WTC11 (cell line): ENCODE measurements around the gene TP63.

Experiments used
- GABPB1 ChIP-seq: sonication (generic); formaldehyde crosslinking; IDR thresholded peaks from 2 replicates; pipeline ENCODE4 v1.8.1; 2023; ENCODE audit warnings: mild to moderate bottlenecking, missing genetic modification reagents
- TCF7 ChIP-seq: sonication (generic); formaldehyde crosslinking; IDR thresholded peaks from 2 replicates; pipeline ENCODE4 v1.8.0; 2022; ENCODE audit warnings: mild to moderate bottlenecking, low read depth, missing genetic modification reagents, moderate library complexity
- TEAD4 ChIP-seq: sonication (generic); formaldehyde crosslinking; IDR thresholded peaks from 2 replicates; pipeline ENCODE4 v1.8.0; 2022; ENCODE audit warnings: mild to moderate bottlenecking, missing genetic modification reagents
- TF ChIP-seq, protein P1 (sequence below): fragments of 200-600 bp; IDR thresholded peaks from 2 replicates; pipeline ENCODE4 v1.8.0; 2022; ENCODE audit warnings: antibody characterized with exemption
- TF ChIP-seq, protein P2 (sequence below): sonication (generic); formaldehyde crosslinking; IDR thresholded peaks from 2 replicates; pipeline ENCODE4 v1.8.1; 2023; ENCODE audit warnings: mild to moderate bottlenecking, missing genetic modification reagents, moderate library complexity
- TF ChIP-seq, protein P3 (sequence below): sonication (generic); formaldehyde crosslinking; IDR thresholded peaks from 2 replicates; pipeline ENCODE4 v1.8.1; 2022; ENCODE audit warnings: mild to moderate bottlenecking, moderate library complexity, missing genetic modification reagents
- TF ChIP-seq, protein P4 (sequence below): sonication (generic); formaldehyde crosslinking; IDR thresholded peaks from 2 replicates; pipeline ENCODE4 v1.8.1; 2022; ENCODE audit warnings: low read depth, mild to moderate bottlenecking, moderate library complexity, missing genetic modification reagents, borderline replicate concordance
- TF ChIP-seq, protein P5 (sequence below): sonication (generic); formaldehyde crosslinking; IDR thresholded peaks from 2 replicates; pipeline ENCODE4 v1.8.1; 2023; ENCODE audit warnings: mild to moderate bottlenecking, moderate library complexity, missing genetic modification reagents

DNA sequence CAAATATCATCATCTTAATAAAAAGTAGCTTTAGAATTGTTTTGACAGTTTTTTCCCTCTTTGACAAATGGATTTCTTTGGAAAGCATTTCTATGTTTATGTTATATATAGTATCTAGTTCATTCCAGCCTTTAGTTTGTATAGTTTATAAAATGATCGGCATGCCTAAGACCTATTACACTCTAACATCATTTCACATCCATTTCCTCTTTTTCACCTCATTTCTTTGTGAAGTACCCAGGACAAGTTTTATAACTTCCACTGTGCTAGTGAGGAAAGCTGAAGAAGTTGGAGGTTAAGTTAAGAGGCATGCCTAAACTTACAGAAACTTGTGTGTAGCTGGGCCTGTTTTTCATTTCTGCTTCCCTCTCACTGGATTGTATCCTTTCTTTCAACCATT lies 178.4 kb downstream of the TP63 start:
- TF ChIP-seq, protein P1, sequence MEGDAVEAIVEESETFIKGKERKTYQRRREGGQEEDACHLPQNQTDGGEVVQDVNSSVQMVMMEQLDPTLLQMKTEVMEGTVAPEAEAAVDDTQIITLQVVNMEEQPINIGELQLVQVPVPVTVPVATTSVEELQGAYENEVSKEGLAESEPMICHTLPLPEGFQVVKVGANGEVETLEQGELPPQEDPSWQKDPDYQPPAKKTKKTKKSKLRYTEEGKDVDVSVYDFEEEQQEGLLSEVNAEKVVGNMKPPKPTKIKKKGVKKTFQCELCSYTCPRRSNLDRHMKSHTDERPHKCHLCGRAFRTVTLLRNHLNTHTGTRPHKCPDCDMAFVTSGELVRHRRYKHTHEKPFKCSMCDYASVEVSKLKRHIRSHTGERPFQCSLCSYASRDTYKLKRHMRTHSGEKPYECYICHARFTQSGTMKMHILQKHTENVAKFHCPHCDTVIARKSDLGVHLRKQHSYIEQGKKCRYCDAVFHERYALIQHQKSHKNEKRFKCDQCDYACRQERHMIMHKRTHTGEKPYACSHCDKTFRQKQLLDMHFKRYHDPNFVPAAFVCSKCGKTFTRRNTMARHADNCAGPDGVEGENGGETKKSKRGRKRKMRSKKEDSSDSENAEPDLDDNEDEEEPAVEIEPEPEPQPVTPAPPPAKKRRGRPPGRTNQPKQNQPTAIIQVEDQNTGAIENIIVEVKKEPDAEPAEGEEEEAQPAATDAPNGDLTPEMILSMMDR, result no peak
- TF ChIP-seq, protein P2, sequence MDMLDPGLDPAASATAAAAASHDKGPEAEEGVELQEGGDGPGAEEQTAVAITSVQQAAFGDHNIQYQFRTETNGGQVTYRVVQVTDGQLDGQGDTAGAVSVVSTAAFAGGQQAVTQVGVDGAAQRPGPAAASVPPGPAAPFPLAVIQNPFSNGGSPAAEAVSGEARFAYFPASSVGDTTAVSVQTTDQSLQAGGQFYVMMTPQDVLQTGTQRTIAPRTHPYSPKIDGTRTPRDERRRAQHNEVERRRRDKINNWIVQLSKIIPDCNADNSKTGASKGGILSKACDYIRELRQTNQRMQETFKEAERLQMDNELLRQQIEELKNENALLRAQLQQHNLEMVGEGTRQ, result no peak
- TF ChIP-seq GABPB1 (CRISPR knock-in tag) (no peak), TEAD4 (CRISPR knock-in tag) (no peak), TCF7 (CRISPR knock-in tag) (no peak)
- TF ChIP-seq, protein P3, sequence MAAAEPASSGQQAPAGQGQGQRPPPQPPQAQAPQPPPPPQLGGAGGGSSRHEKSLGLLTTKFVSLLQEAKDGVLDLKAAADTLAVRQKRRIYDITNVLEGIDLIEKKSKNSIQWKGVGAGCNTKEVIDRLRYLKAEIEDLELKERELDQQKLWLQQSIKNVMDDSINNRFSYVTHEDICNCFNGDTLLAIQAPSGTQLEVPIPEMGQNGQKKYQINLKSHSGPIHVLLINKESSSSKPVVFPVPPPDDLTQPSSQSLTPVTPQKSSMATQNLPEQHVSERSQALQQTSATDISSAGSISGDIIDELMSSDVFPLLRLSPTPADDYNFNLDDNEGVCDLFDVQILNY (CRISPR knock-in tag), result no peak
- TF ChIP-seq, protein P4, sequence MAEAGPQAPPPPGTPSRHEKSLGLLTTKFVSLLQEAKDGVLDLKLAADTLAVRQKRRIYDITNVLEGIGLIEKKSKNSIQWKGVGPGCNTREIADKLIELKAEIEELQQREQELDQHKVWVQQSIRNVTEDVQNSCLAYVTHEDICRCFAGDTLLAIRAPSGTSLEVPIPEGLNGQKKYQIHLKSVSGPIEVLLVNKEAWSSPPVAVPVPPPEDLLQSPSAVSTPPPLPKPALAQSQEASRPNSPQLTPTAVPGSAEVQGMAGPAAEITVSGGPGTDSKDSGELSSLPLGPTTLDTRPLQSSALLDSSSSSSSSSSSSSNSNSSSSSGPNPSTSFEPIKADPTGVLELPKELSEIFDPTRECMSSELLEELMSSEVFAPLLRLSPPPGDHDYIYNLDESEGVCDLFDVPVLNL (CRISPR knock-in tag), result no peak
- TF ChIP-seq, protein P5, sequence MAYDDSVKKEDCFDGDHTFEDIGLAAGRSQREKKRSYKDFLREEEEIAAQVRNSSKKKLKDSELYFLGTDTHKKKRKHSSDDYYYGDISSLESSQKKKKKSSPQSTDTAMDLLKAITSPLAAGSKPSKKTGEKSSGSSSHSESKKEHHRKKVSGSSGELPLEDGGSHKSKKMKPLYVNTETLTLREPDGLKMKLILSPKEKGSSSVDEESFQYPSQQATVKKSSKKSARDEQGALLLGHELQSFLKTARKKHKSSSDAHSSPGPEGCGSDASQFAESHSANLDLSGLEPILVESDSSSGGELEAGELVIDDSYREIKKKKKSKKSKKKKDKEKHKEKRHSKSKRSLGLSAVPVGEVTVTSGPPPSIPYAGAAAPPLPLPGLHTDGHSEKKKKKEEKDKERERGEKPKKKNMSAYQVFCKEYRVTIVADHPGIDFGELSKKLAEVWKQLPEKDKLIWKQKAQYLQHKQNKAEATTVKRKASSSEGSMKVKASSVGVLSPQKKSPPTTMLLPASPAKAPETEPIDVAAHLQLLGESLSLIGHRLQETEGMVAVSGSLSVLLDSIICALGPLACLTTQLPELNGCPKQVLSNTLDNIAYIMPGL, result no peak
